GM21447 (cell line): ENCODE results near the gene RAD50.

Source experiments
- ATAC-seq: cut with Tn5 transposase; IDR thresholded peaks from one replicate; pipeline ENCODE4 v1.9.1; 2021; ENCODE audit not compliant: unreplicated experiment

Gene RAD50

GRCh38 chr5:132658381-132659302, 101.9 kb downstream of the RAD50 start:
- no peak for ATAC-seq

GRCh38 chr5:132659598-132660493, 103.1 kb downstream of the RAD50 start:
- ATAC-seq = no peak

- ATAC-seq = no peak
Observed at GRCh38 chr5:132661231-132662003, 104.6 kb downstream of the RAD50 start.

GRCh38 chr5:132662004-132662401, 105.2 kb downstream of the RAD50 start:
- ATAC-seq = no peak

- ATAC-seq = peak; percentile 50
Observed at GRCh38 chr5:132662925-132663770, 106.4 kb downstream of the RAD50 start.

GRCh38 chr5:132663771-132664695, 107.3 kb downstream of the RAD50 start:
- peak; percentile 46 for ATAC-seq

- ATAC-seq = no peak
Observed at GRCh38 chr5:132664696-132665209, 108.0 kb downstream of the RAD50 start.

- no peak for ATAC-seq
Observed at GRCh38 chr5:132665574-132666080, 108.8 kb downstream of the RAD50 start.

- no peak for ATAC-seq
Observed at GRCh38 chr5:132666310-132667123, 109.7 kb downstream of the RAD50 start.

GRCh38 chr5:132667309-132667708, 110.5 kb downstream of the RAD50 start:
- no peak for ATAC-seq

GRCh38 chr5:132667761-132668705, 111.3 kb downstream of the RAD50 start:
- ATAC-seq = no peak

- ATAC-seq = no peak
Observed at GRCh38 chr5:132668706-132669454, 112.1 kb downstream of the RAD50 start.

- ATAC-seq = no peak
Observed at GRCh38 chr5:132669455-132669820, 112.7 kb downstream of the RAD50 start.

- ATAC-seq = no peak
Observed at GRCh38 chr5:132669966-132670882, 113.4 kb downstream of the RAD50 start.

- ATAC-seq = no peak
Observed at GRCh38 chr5:132671000-132671399, 114.2 kb downstream of the RAD50 start.
